GM12872 (cell line): Measurements from ENCODE around the gene CIB4.

Experiments
- TF ChIP-seq, protein P1 (sequence below): IDR thresholded peaks from 3 replicates; pipeline ENCODE4 v1.5.1; 2011; ENCODE audit warnings: low read depth, mild to moderate bottlenecking, low read length, moderate library complexity; ENCODE audit not compliant: insufficient read depth

CIB4 gene

DNA sequence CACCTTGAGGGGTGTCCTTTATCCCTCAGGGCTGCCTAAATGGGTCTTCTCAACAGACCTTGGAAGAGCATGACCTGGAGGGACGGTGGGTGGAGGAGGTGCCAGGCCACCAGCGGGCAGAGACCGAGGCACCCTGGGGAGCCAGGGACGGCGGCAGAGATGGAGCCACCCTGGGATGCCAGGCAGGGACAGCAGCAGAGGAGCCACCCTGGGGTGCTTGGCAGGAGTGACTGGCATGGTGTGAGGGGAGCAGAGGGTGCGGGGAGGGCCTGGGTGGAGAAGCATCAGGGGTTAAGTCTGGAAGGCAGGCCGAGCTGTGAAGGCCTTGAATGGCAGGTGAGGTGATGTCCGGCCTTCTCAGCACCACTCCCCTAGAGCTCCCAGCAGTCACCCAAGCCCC is 56.1 kb downstream of the CIB4 start:
- TF ChIP-seq, protein P1, sequence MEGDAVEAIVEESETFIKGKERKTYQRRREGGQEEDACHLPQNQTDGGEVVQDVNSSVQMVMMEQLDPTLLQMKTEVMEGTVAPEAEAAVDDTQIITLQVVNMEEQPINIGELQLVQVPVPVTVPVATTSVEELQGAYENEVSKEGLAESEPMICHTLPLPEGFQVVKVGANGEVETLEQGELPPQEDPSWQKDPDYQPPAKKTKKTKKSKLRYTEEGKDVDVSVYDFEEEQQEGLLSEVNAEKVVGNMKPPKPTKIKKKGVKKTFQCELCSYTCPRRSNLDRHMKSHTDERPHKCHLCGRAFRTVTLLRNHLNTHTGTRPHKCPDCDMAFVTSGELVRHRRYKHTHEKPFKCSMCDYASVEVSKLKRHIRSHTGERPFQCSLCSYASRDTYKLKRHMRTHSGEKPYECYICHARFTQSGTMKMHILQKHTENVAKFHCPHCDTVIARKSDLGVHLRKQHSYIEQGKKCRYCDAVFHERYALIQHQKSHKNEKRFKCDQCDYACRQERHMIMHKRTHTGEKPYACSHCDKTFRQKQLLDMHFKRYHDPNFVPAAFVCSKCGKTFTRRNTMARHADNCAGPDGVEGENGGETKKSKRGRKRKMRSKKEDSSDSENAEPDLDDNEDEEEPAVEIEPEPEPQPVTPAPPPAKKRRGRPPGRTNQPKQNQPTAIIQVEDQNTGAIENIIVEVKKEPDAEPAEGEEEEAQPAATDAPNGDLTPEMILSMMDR = no peak

DNA sequence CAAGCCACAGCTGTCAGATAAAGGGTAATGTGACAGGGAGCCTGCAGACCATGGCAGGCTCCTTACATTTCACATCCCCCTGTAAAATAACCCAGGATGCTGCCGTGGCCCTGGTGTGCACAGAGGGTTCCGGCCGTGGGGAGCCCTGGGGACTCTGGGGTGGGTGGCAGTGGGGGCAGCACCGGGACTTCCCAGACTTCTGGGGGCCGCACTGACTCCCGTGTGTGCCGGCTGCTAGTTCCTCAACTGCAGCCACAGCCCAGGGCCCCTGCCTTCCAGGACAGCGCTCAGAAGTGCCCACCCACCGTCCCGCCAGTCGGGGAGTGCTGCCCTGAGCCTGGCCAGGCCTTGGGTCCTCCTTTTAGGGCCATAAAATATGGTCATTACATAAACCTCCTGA is 56.5 kb downstream of the CIB4 start:
- TF ChIP-seq, protein P1 = no peak

DNA sequence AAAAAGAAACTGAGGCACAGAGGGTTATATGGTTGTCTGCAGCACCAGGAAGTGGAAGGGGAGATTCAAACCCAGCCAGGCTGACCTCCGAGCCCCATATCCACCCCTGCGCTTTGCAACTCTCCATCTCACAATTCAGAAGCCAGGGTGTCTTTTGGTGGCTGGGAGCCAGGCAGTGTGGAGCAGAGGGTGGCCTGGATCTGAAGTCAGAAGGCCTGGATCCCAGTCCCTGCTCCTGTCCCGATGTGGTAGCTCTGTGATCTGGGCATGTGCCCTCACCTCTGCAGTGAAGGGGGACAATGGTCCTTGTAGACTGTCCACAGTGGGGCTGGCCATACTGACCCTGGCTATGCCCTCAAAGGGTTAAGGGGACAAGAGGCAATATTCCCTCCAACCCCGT is 57.0 kb downstream of the CIB4 start:
- TF ChIP-seq, protein P1 = no peak

DNA sequence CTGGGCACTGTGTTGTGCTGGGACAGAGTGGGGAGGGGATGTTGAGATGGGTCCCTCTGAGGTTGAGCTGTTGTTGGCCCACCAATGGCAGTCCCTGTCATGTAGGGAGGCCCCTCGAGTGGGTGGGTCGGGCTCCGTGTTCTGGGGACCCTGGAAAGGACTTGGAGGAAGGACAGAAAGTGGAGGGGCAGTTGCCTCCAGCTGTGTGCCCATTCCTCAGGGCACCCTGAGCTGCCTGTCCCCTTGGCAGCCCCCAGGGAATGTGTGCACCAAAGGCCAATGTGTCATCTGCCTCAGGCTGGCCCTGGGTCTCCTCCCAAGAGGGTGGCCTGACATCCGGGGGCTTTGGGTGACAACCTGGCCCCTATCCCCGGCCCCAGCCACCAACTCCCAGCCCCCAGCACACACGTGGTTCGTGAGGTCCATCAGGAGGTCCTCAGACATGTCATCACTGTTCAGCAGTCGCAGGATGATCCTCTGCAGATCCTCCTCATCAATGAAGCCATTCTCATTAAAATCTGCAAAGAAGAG is 57.7 kb downstream of the CIB4 start:
- TF ChIP-seq, protein P1 = no peak

DNA sequence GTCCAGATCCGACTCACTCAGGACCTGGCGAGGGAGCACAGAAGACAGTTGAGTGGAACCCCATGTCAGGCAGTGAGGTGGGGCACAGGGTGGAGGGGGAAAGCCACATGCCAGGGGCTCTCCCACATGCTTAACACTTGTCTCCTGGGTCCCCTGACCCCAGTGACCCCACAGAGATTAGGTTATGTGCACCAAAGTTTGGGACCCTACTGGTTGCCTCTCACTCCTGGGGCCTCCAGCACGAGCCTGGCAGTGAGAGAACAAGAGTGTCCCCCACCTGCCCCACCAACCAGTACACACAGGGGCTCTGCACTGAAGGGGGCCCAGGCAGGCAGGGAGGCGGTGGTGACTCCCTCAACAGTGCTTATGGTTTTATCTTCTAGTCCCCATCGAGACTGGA is 58.3 kb downstream of the CIB4 start:
- TF ChIP-seq, protein P1 = no peak

DNA sequence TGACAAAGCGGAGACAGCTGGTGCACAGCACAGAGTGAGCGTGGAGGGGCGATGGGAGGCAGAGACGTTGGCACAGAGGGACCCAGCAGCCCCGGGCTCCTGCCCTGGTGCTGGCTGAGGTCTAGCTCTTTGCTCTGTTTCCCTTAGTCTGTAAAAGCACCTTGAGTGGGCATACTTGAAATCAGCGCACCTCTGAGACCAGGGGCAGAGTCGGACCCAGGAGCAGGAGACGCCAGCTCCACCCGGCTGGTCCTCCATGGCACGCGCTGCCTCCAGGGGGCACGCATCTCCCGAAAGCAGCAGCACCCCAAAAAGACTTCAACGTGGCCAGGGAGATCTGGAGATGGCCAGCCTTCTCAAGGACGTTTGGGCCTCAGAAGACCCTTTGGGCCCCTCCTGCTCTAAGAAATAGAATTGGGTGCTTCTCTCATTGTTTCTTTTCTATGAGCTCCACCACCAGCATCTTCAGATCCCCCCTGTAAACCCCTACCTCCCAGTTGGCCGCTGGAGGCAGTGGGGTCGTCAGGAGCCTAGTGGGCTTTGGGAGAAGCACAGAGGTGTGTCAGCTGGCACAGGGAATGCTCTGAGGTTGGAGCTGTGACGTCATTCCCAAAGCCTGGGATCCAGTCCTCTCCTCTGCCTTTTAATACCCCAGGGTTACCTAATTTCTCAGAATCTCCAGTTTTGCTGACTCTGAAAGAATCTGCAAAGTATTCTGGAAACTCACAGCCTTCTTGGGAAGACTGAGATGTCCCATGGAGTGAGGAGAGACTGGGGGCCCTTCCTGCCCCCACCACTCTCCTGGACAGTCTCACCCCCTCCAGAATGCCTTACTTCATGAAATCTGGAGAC is 58.9 kb downstream of the CIB4 start:
- TF ChIP-seq, protein P1 = no peak

DNA sequence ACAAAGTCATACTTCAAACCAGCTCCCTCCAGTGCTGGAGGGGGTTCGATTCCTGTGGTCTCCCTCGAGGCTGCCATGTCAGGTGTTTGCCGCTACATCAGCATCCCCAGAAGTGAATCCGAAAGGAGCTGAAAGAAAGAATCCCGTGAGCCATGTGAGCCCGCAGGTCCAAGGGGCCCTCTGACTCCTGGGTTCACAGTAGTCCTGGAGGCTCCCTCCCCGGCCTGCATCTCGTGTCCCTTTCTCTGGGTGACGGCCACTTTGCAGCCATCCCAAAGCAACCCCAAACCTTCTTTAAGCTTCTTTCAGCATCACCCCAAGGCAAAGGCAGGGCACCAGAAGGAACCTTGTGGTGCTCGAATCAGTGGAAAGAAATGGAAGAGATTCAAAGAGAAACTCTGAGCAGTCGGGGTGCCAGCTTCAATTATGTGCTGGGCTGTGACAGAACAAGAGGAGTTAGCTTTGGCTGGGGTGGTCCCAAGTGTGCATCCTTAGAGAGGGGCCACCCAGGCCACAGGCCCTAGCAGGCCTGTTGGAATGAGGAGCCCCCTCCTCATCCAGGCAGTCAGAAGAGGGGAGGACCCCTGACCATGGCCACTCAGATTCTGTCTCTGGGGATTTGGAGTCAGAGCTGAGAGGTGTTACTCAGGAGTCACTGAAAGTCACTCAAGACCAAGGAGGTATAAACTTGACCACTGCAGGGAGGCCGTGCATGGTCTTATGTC is 59.7 kb downstream of the CIB4 start:
- TF ChIP-seq, protein P1 = no peak
